Measurements from ENCODE around the gene ALKBH6. TPM values are rescaled to one million over a fixed set of nuclear protein-coding genes. Genes with fewer than 3 reads are reported as not detected.
"Not testable (repeated sequence)": the region's sequence is repeated elsewhere in the genome, so short reads cannot be mapped to it uniquely, and the experiment has no call there.

The ALKBH6 gene
- 5.3 TPM for total RNA-seq

DNA sequence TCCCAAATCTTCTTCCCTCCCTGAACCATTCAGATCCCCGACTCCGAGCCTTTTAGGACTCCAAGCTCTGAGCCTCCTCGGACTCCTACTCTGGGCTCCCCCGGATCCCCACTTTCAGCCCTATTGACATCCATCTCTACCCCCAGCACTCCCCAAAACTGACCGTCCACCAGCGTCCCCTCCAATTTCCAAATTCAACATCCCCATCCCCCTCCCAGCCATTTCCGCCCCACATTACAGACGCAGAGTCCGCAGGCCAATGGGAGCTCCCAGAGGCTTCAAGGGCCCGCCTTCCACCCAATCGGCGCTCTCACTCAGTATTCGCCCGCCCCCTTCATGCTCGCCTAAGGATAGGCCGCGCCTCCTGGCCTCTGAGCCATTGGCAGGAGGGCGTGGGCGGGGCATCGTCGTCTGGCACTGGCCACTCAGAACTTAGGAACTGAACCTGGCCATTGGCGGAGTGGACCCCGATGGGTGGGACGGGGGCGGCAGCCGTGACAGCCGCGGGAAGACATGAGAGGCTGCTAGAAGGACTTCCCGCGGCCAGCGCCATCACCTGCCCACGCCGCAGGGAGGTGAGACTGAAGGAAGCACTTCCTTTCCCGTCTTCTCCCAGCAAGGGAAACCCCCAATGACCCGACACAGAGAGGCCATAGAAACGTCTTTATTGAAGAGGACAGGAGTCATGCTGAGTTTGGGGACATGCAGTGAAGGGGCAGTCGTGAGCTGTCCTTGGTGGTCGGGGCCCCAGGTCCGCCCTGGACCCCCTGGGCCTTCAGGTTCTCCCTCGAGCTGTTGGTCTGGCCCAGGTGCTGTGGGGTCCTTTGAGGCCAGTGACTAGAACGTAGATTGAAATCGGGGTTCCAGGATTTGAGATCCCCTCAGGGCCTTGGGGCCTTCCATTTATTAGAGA, at the start of gene ALKBH6:
Gene ALKBH6 (minus strand): TSS at position 202 of the 913 bp plus-strand sequence. CDS start 816 bp downstream, outside the sequence.
- DNase-seq = peak; percentile 100

DNA sequence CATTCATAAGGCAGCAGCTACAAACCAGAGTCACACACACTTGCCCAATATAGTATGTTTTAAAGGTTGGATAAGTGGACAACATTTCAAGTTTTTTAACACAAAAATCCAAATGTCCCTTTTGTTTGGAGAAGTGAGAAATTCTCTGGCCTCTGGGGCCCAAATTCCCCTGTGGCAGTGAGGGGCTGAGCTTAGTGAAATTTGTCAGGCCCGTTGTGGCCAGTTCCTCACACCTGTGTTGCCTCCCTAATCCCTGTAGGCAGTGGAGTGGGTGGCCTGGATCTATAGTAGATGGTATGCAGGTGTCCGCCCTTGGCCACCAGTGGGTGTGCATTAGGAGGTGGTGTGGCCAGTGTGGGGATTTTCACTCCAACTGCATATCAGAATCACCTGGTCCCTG, 47.4 kb upstream of the ALKBH6 start:
- DNase-seq = no peak

DNA sequence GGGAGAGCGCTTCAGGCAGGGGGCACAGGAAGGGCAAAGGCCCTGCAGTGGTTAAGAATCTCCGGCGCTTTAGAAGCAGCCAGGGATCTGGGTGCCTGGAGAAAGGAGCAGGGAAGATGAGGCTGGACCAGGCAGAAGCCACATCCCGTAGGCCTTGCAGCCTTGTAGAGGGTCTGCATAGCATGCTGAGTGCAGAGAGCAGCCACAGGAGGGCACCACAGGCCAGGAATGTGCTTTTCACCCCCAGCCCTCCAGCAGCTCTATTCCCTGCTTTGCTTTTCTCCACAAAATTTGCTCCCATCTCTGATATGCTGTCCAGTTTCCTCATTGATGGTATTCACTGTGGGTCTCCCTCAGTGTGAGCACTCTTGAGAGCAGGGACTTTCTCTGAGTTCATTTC, 46.4 kb upstream of the ALKBH6 start:
- DNase-seq = peak; percentile 23

DNA sequence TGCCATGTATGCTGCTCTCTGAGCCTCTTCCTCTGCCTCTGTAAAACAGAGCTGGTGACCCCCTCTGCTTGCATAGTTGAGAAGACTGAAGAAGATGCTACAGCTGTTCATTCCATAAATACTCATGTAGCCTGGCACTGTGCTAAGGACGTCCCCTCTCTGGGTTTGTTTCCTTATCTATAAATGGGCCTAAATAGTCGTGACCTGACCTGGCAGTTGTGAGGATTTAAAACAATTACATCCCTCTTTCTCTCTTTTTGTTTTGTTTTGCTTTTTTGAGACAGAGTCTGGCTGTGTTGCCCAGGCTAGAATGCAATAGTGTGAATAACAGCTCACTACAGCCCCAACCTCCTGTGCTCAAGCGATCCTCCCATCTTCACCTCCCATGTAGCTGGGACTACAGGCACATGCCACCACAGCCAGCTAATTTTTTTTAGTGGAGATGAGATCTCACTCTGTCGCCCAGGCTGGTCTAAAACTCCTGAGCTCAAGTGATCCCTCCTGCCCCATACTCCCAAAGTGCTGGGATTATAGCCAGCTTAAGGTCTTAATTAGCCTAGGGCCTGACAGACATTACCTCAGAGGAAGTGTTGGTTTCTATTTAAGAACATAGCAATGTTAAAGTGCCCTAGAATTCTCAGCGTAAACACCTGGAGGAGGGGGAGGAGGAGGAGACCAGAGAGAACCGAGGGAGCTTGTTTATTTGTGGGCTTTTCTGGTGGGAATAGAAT, 45.3 kb upstream of the ALKBH6 start:
- no peak for DNase-seq

DNA sequence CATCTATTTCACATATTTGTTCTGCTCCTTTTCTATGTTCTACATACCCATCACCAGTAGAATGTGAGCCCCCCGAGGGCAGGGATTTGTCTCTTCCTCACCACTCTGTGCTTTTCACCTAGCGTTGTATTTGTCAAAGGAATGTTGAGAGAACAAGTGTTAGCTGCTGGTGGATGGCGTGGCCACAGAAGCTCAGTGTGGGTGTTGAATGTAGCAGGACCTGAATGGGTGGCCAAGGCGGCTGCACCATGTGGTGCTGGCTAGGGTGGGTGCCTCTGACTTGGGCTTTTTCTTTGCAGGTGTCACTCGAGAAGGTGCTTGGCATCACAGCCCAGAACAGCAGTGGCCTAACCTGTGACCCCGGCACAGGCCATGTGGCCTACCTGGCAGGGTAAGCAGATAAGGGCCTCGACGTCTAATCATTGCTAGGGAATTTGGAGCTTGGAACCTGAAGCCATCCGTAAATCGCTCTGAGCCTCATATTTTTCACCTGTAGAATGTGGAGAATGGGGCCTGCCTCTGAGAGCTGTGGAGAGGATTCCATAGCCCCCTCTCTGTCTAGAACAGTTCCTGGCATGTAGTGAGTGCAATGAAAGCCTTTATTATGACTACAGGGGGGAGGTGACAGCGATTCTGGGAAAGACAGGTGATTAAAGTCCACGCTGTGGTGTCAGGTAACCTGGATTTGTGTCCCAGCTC, 44.6 kb upstream of the ALKBH6 start:
- no peak for DNase-seq

DNA sequence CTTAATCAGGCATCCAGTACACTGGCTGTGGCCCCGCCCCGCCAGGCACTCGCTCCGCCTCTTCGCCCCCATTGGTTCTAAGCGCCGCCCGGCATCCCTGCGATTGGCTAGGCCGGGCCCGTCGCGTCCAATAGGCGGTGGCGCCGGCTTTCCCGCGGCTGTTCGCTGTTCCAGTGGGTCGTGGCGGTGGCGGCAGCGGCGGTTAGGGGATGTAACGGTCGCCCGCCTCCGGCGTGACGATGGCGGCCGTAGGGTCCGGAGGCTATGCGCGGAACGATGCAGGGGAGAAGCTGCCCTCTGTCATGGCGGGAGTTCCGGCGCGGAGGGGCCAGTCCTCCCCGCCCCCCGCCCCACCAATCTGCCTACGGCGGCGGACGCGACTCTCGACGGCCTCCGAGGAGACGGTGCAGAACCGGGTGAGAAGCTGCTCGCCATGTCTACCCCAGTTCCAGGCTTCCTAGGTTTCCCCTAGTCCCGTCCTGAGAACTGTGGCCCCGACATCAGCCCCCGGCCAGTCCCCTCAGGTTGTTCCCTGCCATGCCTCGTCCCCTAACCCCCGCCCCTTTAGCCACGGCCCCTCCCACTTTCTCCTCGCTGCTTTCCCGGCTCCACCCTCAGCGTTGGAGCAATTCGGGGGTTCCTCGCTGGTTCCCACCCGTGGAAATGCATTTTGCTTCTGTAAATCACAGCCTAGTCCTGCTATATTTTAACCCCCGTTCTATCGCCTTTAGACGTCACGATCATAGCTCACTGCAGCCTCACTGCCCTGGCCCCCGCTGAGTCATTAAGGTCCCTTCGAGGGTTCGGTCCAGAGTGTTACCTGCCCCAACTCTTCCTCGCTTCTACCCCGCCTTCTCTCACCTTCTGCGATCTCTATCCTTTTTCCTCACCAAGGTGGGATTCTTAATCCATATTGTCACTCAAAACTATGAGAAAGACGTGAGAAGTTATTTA, 41.0 kb upstream of the ALKBH6 start, which contains the start of gene WDR62:
Gene WDR62 (plus strand): TSS at position 165 of the 954 bp plus-strand sequence. CDS start 75 bp downstream, at position 240.
- peak; percentile 95 for DNase-seq

DNA sequence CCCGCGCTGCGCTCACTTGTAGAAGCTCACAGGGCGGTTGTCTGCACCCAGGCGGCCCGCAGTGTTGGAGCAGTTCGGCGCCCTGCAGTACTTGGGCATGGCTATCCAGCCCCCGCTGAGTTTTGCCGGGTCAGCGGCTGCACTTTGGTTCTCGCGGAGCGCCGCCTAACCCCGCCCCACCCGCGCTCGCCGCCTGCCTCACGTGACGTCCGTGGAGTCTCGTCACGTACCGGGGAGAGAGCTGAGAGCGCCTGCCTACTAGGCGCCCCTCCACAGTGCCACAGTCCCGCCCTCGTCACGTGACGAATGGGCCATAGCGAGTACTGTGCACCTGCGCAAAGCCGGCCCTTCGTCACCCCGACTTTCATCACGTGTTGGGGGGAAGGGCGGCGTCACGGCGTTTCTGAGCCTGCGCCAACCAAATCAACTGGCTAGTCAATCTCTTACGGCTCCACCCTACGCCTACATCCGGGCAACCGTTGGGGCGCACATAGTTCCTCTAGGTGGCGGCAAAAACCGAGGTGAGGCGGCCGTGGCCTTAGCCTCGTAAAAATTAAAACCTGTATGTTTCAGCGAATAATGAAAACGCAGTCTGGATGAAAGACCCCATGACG, 40.2 kb upstream of the ALKBH6 start, which contains the start of gene THAP8:
Gene THAP8 (minus strand): TSS at position 167 of the 614 bp plus-strand sequence. CDS start 68 bp downstream, at position 99.
- peak; percentile 99 for DNase-seq

DNA sequence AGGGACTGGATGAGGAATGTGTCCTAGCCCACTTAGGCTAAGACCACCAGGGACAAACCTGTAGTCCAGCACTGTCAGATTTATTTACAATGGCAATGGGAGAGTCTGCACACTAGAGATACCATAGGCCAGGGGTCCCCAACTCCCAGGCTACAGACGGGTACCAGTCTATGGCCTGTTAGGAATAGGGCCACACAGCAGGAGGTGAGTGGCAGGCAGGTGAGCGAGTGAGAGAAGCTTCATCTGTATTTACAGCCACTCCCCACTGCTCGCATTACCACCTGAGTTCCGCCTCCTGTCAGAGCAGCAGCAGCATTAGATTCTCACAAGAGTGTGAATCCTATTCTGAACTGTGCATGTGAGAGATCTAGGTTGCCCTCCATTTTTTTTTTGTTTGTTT, 37.6 kb upstream of the ALKBH6 start:
- no peak for DNase-seq

DNA sequence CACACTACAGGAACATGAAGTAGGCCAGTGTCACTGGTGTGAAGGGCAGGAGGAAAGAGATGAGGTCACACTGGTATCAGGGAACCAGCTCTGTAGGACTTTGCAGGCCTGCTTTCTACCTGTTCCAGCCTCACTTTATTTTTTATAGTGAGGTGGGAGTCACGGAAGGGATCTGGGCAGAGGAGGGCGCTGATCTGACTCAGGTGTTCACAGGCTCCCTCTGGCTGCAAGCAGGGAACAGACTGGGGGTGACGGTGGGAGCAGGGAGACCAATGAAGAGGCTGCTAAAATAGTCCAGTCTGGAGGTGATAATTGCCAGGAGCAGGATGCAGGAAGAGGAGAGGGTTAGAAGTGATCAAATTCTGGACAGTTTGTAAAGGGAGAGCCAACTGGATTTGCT, 37.2 kb upstream of the ALKBH6 start:
- no peak for DNase-seq

DNA sequence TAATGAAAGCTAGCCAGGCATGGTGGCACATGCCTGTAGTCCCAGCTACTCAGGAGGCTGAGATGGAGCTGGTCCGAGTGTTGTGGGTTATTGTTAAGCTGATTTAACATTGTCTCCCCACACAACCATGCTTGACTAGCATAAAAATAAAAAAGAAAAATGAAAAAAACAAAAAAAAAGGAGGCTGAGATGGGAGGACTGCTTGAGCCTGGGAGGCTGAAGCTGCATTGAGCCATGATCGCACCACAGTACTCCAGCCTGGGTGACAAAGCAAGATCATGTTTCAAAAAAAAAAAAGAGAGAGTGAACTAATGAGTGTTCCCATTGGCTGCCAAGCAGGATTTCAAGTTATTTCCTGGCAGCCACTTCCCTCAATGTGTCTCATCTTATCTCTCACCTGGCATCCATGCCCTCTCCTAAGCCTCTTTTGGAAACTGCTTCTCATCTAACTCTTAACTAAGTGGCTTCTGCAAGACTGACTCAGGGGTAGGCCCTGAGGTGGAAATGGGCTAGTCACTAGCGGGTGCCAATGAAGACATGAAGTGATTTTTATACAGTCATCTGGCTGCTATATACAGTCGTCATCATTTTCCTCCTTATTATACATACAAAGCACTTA, 35.2 kb upstream of the ALKBH6 start:
- DNase-seq = no peak

DNA sequence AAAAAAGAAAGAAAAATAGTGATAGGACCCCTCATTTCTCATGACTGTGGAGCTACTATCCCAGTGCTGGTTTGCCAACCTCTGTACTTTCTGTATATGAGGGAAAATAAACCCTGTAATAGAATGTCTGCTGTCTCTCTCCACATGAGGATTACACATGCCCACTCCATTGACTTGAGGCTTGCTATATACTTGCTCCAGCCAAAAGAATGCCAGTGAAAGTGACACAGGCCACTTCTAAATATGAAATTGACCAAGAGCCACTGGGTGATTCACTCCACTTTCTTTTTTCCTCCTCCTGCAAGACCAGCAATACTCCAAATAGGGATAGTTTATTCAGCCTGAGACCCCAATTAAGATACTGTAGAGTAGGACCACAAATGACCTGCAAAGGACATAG, 33.8 kb upstream of the ALKBH6 start:
- DNase-seq = no peak

DNA sequence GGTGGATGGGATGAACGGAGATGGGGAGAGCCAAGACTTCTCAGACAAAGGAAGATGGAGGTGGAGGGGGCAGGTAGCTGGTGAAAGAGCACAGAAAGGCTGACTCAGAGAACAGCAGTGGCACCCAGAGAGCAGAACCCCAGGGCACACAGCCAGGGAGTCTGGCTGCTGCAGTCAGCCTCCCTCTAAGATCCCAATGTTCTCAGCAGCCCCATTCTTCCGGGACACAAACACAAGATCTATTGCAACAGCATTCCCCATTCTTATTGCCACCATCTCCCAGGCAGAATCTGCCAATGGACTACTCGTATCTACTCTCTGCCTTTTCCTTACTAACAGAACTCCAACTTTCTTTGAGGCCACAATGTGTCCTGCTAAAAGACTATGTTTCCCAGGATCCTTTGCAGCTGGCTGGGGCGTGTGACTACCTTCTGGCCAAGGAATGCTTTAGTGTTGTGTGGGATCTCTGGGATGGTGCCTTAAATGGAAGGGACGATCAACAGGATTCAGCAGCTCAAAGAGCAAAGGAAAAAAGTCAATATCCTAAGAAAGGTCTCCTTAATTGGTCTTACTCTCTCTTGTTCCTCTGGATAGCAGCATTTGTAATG, 32.5 kb upstream of the ALKBH6 start:
- DNase-seq = no peak

DNA sequence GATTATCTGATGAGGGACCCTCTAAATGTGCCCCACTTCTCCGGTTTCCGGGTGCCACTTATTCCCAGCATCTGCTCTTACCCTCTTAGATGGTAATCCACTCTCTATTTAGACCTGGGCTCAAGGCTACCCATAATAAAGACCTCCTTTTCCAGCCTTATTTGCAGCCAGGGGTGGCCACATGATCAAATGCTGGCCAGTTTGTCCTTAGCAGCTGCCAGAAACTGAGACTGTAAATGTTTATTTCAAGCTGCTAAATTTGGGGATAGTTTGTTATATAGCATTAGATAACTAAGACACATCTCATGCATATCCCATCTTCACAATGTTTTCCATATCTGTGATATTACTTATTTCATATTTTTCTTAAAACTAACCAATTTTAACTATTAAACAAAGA, 29.9 kb upstream of the ALKBH6 start:
- no peak for DNase-seq

DNA sequence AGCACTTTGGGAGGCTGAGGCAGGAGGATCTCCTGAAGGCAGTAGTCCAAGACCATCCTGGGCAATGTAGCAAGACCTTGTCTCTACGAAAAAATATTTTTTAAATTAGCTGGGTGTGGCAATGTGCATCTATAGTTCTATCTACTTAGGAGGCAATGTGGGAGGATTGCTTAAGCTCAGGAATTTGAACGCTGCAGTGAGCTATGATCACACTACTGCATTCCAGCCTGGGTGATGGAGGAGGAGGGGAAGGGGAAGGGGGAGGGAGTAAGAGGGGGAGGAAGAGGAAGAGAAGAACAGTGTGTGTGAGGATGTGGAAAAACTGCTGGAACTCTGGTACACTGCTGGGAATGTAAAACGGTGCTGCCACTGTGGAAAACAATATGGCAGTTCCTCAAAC, 27.8 kb upstream of the ALKBH6 start:
- no peak for DNase-seq

DNA sequence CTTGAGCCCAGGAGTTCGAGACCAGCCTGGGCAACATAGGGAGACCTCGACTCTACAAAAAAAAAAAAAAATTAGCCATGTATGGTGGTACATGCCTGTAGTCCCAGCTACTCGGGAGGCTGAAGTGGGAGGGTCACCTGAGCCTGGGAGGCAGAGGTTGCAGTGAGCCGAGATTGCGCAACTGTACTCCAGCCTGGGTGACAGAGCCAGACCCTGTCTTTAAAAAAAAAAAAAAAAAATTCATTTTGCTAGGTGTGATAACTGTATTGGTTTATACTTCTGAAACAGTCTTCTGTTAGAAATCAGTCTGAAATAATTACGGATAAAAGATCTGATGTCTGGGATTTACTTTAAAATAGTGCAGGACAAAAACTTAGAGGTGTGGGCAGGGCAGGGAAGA, 27.1 kb upstream of the ALKBH6 start:
- DNase-seq = not testable (repeated sequence)

DNA sequence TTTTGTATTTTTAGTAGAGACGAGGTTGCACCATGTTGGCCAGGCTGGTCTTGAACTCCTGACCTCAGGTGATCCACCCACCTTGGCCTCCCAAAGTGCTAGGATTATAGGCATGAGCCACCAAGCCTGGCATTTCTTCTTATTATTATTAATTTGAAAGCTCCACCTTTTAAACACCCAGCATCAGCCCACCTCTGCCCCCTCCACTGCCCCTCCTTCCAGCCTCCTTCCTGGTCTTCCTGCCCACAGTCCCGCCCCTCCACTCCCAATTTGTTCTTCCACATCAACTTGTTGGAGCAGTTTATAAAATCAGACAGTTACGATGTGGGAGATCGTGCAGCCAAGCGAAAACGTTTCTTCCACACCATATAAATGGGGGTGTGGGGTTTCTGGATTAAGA, 26.5 kb upstream of the ALKBH6 start:
- DNase-seq = no peak

DNA sequence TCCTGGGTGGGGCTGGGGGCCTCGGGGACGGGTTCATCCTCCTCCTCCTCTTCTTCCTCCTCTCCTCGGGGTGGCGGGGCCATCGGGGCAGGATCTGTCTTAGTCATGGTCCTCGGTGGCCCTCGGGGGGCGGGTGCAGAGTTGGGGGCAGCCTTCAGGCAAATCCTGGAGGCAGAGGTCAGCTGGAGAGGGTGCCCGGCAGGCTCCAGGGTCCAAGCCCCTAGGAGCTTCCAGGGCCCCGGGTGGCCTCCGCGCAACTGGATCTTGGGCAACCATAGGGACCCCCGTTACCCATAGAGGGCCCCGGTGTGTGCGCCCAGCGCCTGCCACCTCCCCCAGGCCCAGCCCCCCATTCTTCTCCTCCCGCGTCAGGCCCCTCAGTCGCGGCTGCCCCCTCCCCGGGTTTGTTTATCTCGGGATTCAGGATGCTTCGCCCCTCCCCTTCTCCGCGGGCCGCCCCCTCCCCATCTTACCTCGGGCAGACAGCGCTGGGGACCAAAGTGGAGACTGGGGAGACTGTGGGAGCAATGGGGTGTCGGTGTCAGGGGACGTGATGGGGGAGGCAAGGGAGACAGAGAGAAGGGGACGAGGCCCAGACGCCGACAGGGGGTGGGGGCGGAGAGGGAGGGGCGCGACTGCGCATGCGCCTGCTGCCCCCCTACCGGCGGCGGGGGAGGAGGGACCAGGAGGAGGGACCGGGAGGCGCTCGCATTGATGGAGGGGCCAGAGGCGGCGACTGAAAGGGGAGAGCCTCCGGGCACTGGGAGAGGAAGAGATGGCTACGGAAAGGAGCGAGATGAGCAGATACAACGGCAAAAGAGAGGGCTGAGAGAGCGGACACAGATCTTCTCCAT, 18.5 kb upstream of the ALKBH6 start, which contains the start of gene CLIP3:
Gene CLIP3 (minus strand): TSS at position 623 of the 854 bp plus-strand sequence. CDS start 516 bp downstream, at position 107.
- DNase-seq = peak; percentile 80

DNA sequence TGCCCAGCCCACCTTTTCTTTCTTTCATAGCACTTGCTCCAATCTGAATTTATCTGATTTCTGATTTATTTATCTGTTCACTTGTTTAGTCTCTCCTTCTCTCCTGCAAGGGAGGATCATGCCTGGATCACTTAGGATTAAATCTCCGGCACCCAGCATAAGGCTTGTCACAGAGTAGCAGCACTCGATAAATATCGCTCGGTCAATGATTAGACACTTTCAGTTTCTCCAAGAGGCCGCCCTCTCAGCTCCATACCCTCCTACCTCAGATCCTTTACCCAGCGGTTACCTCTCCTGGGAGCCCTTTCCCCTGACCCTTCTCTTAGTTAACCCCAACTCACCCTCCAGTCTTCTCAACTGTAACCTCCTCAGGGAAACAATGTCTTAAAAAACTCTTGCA, 17.3 kb upstream of the ALKBH6 start:
- DNase-seq = no peak
